ENCODE measurements around the gene BRME1. TPM values are rescaled to one million over a fixed set of nuclear protein-coding genes. Genes with fewer than 3 reads are reported as not detected.

BRME1 gene
- total and polyA plus RNA-seq, 2 of the 13 experiments (the other 11 are each of a cell fraction or from before 2014, with no cell fraction given), result 0.74 to 1.5 TPM

- TF ChIP-seq, protein P1, sequence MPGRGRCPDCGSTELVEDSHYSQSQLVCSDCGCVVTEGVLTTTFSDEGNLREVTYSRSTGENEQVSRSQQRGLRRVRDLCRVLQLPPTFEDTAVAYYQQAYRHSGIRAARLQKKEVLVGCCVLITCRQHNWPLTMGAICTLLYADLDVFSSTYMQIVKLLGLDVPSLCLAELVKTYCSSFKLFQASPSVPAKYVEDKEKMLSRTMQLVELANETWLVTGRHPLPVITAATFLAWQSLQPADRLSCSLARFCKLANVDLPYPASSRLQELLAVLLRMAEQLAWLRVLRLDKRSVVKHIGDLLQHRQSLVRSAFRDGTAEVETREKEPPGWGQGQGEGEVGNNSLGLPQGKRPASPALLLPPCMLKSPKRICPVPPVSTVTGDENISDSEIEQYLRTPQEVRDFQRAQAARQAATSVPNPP (CRISPR knock-in tag; IDR thresholded peaks at IDR 0.05), result no peak
- no peak for TF ChIP-seq ZNF367 (CRISPR knock-in tag; IDR thresholded peaks at IDR 0.05; ENCODE audit: borderline replicate concordance)
- no peak for TF ChIP-seq CCAR2 (optimal IDR thresholded peaks at IDR 0.05; ENCODE audit: low read depth, low read length)
- no peak for TF ChIP-seq HOXA7 (CRISPR knock-in tag; IDR thresholded peaks at IDR 0.05)
- TF ChIP-seq HMG20A (CRISPR knock-in tag; IDR thresholded peaks at IDR 0.05; ENCODE audit: borderline replicate concordance), result no peak
- TF ChIP-seq, protein P2, sequence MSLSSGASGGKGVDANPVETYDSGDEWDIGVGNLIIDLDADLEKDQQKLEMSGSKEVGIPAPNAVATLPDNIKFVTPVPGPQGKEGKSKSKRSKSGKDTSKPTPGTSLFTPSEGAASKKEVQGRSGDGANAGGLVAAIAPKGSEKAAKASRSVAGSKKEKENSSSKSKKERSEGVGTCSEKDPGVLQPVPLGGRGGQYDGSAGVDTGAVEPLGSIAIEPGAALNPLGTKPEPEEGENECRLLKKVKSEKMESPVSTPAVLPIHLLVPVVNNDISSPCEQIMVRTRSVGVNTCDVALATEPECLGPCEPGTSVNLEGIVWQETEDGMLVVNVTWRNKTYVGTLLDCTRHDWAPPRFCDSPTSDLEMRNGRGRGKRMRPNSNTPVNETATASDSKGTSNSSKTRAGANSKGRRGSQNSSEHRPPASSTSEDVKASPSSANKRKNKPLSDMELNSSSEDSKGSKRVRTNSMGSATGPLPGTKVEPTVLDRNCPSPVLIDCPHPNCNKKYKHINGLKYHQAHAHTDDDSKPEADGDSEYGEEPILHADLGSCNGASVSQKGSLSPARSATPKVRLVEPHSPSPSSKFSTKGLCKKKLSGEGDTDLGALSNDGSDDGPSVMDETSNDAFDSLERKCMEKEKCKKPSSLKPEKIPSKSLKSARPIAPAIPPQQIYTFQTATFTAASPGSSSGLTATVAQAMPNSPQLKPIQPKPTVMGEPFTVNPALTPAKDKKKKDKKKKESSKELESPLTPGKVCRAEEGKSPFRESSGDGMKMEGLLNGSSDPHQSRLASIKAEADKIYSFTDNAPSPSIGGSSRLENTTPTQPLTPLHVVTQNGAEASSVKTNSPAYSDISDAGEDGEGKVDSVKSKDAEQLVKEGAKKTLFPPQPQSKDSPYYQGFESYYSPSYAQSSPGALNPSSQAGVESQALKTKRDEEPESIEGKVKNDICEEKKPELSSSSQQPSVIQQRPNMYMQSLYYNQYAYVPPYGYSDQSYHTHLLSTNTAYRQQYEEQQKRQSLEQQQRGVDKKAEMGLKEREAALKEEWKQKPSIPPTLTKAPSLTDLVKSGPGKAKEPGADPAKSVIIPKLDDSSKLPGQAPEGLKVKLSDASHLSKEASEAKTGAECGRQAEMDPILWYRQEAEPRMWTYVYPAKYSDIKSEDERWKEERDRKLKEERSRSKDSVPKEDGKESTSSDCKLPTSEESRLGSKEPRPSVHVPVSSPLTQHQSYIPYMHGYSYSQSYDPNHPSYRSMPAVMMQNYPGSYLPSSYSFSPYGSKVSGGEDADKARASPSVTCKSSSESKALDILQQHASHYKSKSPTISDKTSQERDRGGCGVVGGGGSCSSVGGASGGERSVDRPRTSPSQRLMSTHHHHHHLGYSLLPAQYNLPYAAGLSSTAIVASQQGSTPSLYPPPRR (CRISPR knock-in tag; IDR thresholded peaks at IDR 0.05; ENCODE audit: borderline replicate concordance), result no peak
- no peak for TF ChIP-seq RFXANK (CRISPR knock-in tag; IDR thresholded peaks at IDR 0.05)
- no peak for TF ChIP-seq RBAK (CRISPR knock-in tag; IDR thresholded peaks at IDR 0.05)
- TF ChIP-seq ZNF382 (CRISPR knock-in tag; IDR thresholded peaks at IDR 0.05; ENCODE audit: borderline replicate concordance), result no peak
- TF ChIP-seq, protein P3, sequence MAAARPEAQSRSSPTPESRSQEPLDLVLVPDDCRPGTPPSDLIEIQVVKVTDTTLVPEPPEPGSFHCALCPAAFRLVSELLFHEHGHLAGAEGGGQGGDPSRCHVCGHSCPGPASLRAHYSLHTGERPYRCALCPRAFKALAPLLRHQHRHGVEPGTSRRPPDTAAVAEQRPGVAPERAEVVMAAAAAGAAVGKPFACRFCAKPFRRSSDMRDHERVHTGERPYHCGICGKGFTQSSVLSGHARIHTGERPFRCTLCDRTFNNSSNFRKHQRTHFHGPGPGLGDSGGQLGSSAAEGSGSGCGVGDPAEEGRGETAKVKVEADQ (CRISPR knock-in tag; IDR thresholded peaks at IDR 0.05; ENCODE audit: borderline replicate concordance), result no peak
- no peak for TF ChIP-seq ZNF232 (CRISPR knock-in tag; IDR thresholded peaks at IDR 0.05; ENCODE audit: borderline replicate concordance)
- TF ChIP-seq NFE2 (CRISPR knock-in tag; IDR thresholded peaks at IDR 0.05), result no peak
- TF ChIP-seq KLF6 (CRISPR knock-in tag; IDR thresholded peaks at IDR 0.05), result no peak
- no peak for TF ChIP-seq RARA (CRISPR knock-in tag; IDR thresholded peaks at IDR 0.05)
- TF ChIP-seq SKIL (CRISPR knock-in tag; IDR thresholded peaks at IDR 0.05; ENCODE audit: borderline replicate concordance), result no peak
- no peak; the same call in 1 of the 2 replicates for TF ChIP-seq PATZ1 (CRISPR knock-in tag; IDR thresholded peaks at IDR 0.05)
- TF ChIP-seq MIER2 (CRISPR knock-in tag; IDR thresholded peaks at IDR 0.05), result no peak
- no peak for TF ChIP-seq KMT2B (CRISPR knock-in tag; IDR thresholded peaks at IDR 0.05)
- TF ChIP-seq EP300 (IDR thresholded peaks at IDR 0.05; ENCODE audit: low read depth in 2 of 2, low read length in 2 of 2), result peak in 1 of 2 experiments; percentile 18; a peak in 1 of 4 replicates
- TF ChIP-seq EP300 (CRISPR knock-in tag; IDR thresholded peaks at IDR 0.05; ENCODE audit: borderline replicate concordance), result no peak
- TF ChIP-seq MZF1 (CRISPR knock-in tag; IDR thresholded peaks at IDR 0.05; ENCODE audit: borderline replicate concordance), result no peak
These were observed 596 bp upstream of the BRME1 start (continued) for GRCh38 chr19:13906521-13906904.
